ENCODE results near the gene LRRC36. TPM values are rescaled to one million over a fixed set of nuclear protein-coding genes. Genes with fewer than 3 reads are reported as not detected.

Gene LRRC36
- total RNA-seq, 1 donor from 2014 or later = 24.1 TPM

DNA sequence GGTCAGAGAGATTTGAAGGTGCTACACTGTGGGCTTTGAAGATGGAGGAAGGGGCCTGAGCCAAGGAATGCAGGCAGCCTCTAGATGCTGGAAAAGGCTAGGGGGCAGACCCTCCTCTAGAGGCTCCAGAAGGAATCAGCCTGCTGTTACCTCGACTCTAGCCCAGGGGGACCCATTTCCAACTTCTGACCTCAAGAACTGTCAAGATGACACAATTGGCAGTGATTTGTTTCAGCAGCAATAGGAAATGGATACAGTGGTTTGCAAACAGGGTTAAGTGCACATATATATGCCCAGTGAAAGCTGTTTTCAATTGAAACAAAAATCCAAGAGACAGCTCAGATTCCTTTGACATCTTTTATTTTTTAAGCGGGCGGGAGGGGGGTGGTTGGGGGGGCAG, 93.3 kb downstream of the LRRC36 start:
- peaks cover 3% of the 10 kb centered on the region for H3K36me3 Mint-ChIP-seq (ENCODE audit: low read depth, unreplicated experiment)
- H3K4me1 Mint-ChIP-seq (ENCODE audit: unreplicated experiment) = peaks cover 11% of the 10 kb centered on the region

DNA sequence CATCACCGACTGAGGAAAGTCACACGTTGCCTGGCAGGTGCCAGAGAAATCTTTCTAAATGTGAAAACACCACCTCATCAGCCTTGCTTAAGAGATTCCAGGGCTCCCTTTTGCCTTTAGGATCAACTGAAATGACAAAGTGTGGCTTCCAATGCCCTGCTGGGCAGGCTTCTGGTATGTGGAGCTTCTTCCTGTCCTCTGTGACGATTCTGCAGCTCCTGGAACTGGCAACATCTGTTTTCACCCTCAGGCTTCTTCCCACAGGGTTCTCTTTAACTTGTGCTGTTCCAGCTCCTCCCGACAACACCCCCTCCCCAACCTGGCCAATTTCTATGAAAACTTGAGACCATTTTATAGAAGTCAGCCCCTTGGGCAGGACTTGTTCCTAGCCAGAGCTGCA, 94.4 kb downstream of the LRRC36 start:
- Mint-ChIP-seq H3K4me1 (ENCODE audit: unreplicated experiment) (peaks cover 8% of the 10 kb centered on the region), H3K36me3 (ENCODE audit: low read depth, unreplicated experiment) (peaks cover 3% of the 10 kb centered on the region)
- DNase-seq (ENCODE audit: low spot score) = no peak

More for the DNA sequence above, 93.3 kb downstream of the LRRC36 start:
- DNase-seq (ENCODE audit: low spot score) = no peak
- Mint-ChIP-seq H3K27me3 (ENCODE audit: unreplicated experiment) (peaks cover 1% of the 10 kb centered on the region), H3K4me3 (ENCODE audit: unreplicated experiment) (no peak overlapping the region), H3K9me3 (ENCODE audit: unreplicated experiment) (no peaks in the 10 kb centered on the region), H3K27ac (ENCODE audit: unreplicated experiment) (no peak overlapping the region)
- TF ChIP-seq, protein P1, sequence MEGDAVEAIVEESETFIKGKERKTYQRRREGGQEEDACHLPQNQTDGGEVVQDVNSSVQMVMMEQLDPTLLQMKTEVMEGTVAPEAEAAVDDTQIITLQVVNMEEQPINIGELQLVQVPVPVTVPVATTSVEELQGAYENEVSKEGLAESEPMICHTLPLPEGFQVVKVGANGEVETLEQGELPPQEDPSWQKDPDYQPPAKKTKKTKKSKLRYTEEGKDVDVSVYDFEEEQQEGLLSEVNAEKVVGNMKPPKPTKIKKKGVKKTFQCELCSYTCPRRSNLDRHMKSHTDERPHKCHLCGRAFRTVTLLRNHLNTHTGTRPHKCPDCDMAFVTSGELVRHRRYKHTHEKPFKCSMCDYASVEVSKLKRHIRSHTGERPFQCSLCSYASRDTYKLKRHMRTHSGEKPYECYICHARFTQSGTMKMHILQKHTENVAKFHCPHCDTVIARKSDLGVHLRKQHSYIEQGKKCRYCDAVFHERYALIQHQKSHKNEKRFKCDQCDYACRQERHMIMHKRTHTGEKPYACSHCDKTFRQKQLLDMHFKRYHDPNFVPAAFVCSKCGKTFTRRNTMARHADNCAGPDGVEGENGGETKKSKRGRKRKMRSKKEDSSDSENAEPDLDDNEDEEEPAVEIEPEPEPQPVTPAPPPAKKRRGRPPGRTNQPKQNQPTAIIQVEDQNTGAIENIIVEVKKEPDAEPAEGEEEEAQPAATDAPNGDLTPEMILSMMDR (IDR thresholded peaks at IDR 0.05; ENCODE audit: unreplicated experiment) = no peak

DNA sequence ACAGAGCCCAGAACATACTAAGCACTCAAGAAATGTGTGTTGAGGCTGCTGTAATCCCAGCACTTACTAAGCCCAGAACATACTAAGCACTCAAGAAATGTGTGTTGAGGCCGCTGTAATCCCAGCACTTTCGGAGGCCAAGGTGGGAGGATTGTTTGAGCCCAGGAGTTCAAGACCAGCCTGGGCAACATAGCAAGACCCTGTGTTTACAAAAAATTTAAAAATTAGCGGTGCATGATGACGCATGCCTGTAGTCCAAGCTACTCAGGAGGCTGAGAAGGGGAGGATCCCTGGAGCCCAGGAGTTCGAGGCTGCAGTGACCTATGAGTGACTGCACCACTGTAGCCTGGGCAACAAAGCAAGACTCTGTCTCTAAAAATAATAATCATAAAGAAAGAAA, 96.4 kb downstream of the LRRC36 start:
- H3K4me3 Mint-ChIP-seq (ENCODE audit: unreplicated experiment) = no peak overlapping the region
- peaks cover 10% of the 10 kb centered on the region for H3K27me3 Mint-ChIP-seq (ENCODE audit: unreplicated experiment)
- no peaks in the 10 kb centered on the region for H3K9me3 Mint-ChIP-seq (ENCODE audit: unreplicated experiment)
- H3K27ac Mint-ChIP-seq (ENCODE audit: unreplicated experiment) = no peak overlapping the region
- H3K4me1 Mint-ChIP-seq (ENCODE audit: unreplicated experiment) = peaks cover 5% of the 10 kb centered on the region
- no peak for DNase-seq (ENCODE audit: low spot score)
- TF ChIP-seq, protein P1 (IDR thresholded peaks at IDR 0.05; ENCODE audit: unreplicated experiment) = no peak
- no peaks in the 10 kb centered on the region for H3K36me3 Mint-ChIP-seq (ENCODE audit: low read depth, unreplicated experiment)

More for the DNA sequence above, 94.4 kb downstream of the LRRC36 start:
- Mint-ChIP-seq H3K27ac (ENCODE audit: unreplicated experiment) (no peak overlapping the region), H3K9me3 (ENCODE audit: unreplicated experiment) (no peaks in the 10 kb centered on the region), H3K27me3 (ENCODE audit: unreplicated experiment) (peaks cover 3% of the 10 kb centered on the region), H3K4me3 (ENCODE audit: unreplicated experiment) (no peak overlapping the region)
- TF ChIP-seq, protein P1 (IDR thresholded peaks at IDR 0.05; ENCODE audit: unreplicated experiment) = no peak

DNA sequence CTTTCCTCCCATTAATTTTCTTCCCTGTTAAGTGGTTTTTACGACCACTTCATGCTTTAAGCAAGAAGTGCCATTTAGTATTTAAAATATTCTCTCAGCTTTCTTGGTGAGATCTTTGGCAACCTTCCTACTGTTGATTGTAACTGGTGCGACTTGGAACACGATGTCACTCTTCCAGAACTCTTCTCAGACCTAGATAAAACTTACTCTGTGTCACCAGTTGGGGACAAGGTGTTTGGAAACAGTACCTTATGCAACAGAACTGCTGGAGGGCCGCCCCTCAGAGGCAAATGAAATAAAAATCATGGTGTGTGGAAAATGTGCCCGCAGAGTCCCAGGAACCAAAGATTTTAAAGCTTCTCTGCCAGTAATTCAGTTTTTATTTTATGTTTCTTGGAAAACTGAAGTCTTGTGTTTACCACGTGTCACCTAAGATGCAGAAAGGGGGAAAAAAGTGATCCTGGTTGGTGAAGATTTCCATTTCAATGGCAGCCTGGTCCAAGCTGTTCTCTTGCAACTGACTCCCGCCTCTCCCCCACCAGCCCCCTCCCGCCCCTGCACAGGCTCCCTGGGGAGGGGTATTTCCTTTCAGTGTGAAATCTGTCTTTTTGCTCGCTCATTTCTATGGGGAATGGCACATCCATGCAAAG, 97.1 kb downstream of the LRRC36 start:
- H3K36me3 Mint-ChIP-seq (ENCODE audit: low read depth, unreplicated experiment) = no peaks in the 10 kb centered on the region
- no peak overlapping the region for H3K4me3 Mint-ChIP-seq (ENCODE audit: unreplicated experiment)
- TF ChIP-seq, protein P1 (IDR thresholded peaks at IDR 0.05; ENCODE audit: unreplicated experiment) = no peak
- peaks cover 5% of the 10 kb centered on the region for H3K4me1 Mint-ChIP-seq (ENCODE audit: unreplicated experiment)
- no peak overlapping the region for H3K27ac Mint-ChIP-seq (ENCODE audit: unreplicated experiment)
- no peak for DNase-seq (ENCODE audit: low spot score)
- no peaks in the 10 kb centered on the region for H3K9me3 Mint-ChIP-seq (ENCODE audit: unreplicated experiment)
- peaks cover 12% of the 10 kb centered on the region for H3K27me3 Mint-ChIP-seq (ENCODE audit: unreplicated experiment)

DNA sequence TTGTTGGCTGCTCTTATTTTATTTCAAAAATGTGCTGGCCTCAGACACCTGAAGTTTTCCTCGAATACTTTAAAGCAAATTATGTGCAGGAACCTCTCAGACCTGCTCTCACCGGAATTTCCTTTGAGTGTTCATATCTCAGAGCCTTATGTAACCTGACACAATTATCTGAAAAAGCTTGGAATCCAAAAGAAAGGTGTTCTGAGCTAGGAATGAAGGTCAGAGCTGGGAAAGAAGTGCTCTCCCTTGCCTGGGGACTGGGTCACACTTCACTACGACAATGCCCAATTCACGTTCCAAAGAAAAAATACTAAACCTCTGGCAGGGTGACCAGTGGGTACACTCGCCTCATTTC, 97.6 kb downstream of the LRRC36 start:
- DNase-seq (ENCODE audit: low spot score) = no peak
- peaks cover 9% of the 10 kb centered on the region for H3K4me1 Mint-ChIP-seq (ENCODE audit: unreplicated experiment)
- peaks cover 13% of the 10 kb centered on the region for H3K27me3 Mint-ChIP-seq (ENCODE audit: unreplicated experiment)

More for the DNA sequence above, 97.6 kb downstream of the LRRC36 start:
- TF ChIP-seq, protein P1 (IDR thresholded peaks at IDR 0.05; ENCODE audit: unreplicated experiment) = no peak
- Mint-ChIP-seq H3K9me3 (ENCODE audit: unreplicated experiment) (no peaks in the 10 kb centered on the region), H3K36me3 (ENCODE audit: low read depth, unreplicated experiment) (no peaks in the 10 kb centered on the region), H3K27ac (ENCODE audit: unreplicated experiment) (no peak overlapping the region), H3K4me3 (ENCODE audit: unreplicated experiment) (no peak overlapping the region)
